Neural progenitor cell (in vitro differentiated cells): ENCODE results near the gene MEMO1. TPM values are rescaled to one million over a fixed set of nuclear protein-coding genes. Genes with fewer than 3 reads are reported as not detected.

Experiments used
- DNase-seq: peaks from one replicate; pipeline ENCODE4 v3.0.0-alpha.2; 2016; ENCODE audit warnings: low spot score
- H2AFZ ChIP-seq: fragments of 200-600 bp; sonication (generic); replicated peaks from 2 replicates; pipeline ENCODE4 v1.6.1; 2016; ENCODE audit warnings: antibody characterized with exemption
- H3F3A ChIP-seq: fragments of 200-600 bp; sonication (generic); 2 replicates; pipeline ENCODE4 v1.6.1; 2016; ENCODE audit warnings: antibody characterized with exemption, low read depth
- H3K27ac ChIP-seq: fragments of 200-600 bp; sonication (generic); 2 replicates; pipeline ENCODE4 v1.5.1; 2016; ENCODE audit warnings: mild to moderate bottlenecking
- H3K27me3 ChIP-seq: fragments of 200-600 bp; sonication (generic); 2 replicates; pipeline ENCODE4 v1.6.1; 2016; ENCODE audit warnings: mild to moderate bottlenecking, moderate library complexity
- H3K36me3 ChIP-seq: fragments of 200-600 bp; sonication (generic); 2 replicates; pipeline ENCODE4 v1.5.1; 2016
- H3K4me1 ChIP-seq: fragments of 200-600 bp; sonication (generic); 2 replicates; pipeline ENCODE4 v1.6.1; 2016; ENCODE audit warnings: mixed run types
- H3K4me2 ChIP-seq: fragments of 200-600 bp; sonication (generic); 2 replicates; pipeline ENCODE4 v1.6.1; 2016
- H3K4me3 ChIP-seq: fragments of 200-600 bp; sonication (generic); 2 replicates; pipeline ENCODE4 v1.5.1; 2016
- H3K79me2 ChIP-seq: fragments of 200-600 bp; sonication (generic); 2 replicates; pipeline ENCODE4 v1.6.1; 2016; ENCODE audit warnings: low read depth
- H3K9ac ChIP-seq: fragments of 200-600 bp; sonication (generic); 2 replicates; pipeline ENCODE4 v1.6.1; 2016
- H3K9me3 ChIP-seq: fragments of 200-600 bp; sonication (generic); 2 replicates; pipeline ENCODE4 v1.5.1; 2016; ENCODE audit warnings: low read depth
- H4K20me1 ChIP-seq: fragments of 200-600 bp; sonication (generic); 2 replicates; pipeline ENCODE4 v1.6.1; 2016; ENCODE audit warnings: low read depth
- H3K27ac Mint-ChIP-seq: 3 replicates; pipeline ENCODE4 v1.8.0; 2021; ENCODE audit warnings: mixed read lengths
- H3K27me3 Mint-ChIP-seq: 2 replicates; pipeline ENCODE4 v1.8.0; 2022; ENCODE audit warnings: low read depth, mild to moderate bottlenecking, inconsistent platforms, moderate library complexity, mixed read lengths; ENCODE audit not compliant: insufficient read depth
- H3K36me3 Mint-ChIP-seq: 3 replicates; pipeline ENCODE4 v1.8.0; 2021; ENCODE audit warnings: mixed read lengths
- H3K4me1 Mint-ChIP-seq: 3 replicates; pipeline ENCODE4 v1.8.0; 2021; ENCODE audit warnings: mixed read lengths
- H3K4me3 Mint-ChIP-seq: 3 replicates; pipeline ENCODE4 v1.8.0; 2021; ENCODE audit warnings: mild to moderate bottlenecking, moderate library complexity, mixed read lengths
- H3K9me3 Mint-ChIP-seq: 3 replicates; pipeline ENCODE4 v1.8.0; 2020; ENCODE audit warnings: mixed read lengths
- CTCF ChIP-seq: fragments of 200-600 bp; sonication (generic); IDR thresholded peaks from 2 replicates; pipeline ENCODE4 v1.5.1; 2017; ENCODE audit warnings: antibody characterized with exemption, mild to moderate bottlenecking
- EZH2 ChIP-seq: fragments of 200-600 bp; sonication (generic); IDR thresholded peaks from 2 replicates; pipeline ENCODE4 v1.6.1; 2017; ENCODE audit warnings: antibody characterized with exemption, mild to moderate bottlenecking, moderate library complexity
- EZH2phosphoT487 ChIP-seq: fragments of 200-600 bp; sonication (generic); IDR thresholded peaks from 2 replicates; pipeline ENCODE4 v1.6.1; 2017; ENCODE audit warnings: antibody characterized with exemption
- total RNA-seq: library from RNA; depleted of rRNA; stranded (reverse); fragments of >200 nt; gene quantifications from 2 replicates; pipeline ENCODE4 v1.2.3, GENCODE V29; 2015; ENCODE audit warnings: low replicate concordance

MEMO1 gene
- total RNA-seq, 1 donor from 2014 or later: 25.8 TPM

GRCh38 chr2:31965094-31965493, 45.7 kb downstream of the MEMO1 start:
- no peak overlapping the region for H3K27ac ChIP-seq
- Mint-ChIP-seq H3K4me1 (peaks cover 7% of the 10 kb centered on the region), H3K4me3 (no peak overlapping the region), H3K27ac (no peak overlapping the region), H3K36me3 (peaks cover 10% of the 10 kb centered on the region), H3K27me3 (no peaks in the 10 kb centered on the region), H3K9me3 (no peaks in the 10 kb centered on the region)
- no peak for TF ChIP-seq EZH2phosphoT487
- no peak for TF ChIP-seq EZH2
- TF ChIP-seq CTCF: no peak
- no peaks in the 10 kb centered on the region for H3K9me3 ChIP-seq
- H3K27me3 ChIP-seq: no peaks in the 10 kb centered on the region
- no peaks in the 10 kb centered on the region for H4K20me1 ChIP-seq
- no peak for DNase-seq
- H3K9ac ChIP-seq: no peak overlapping the region
- no peak overlapping the region for H2AFZ ChIP-seq
- no peaks in the 10 kb centered on the region for H3K4me1 ChIP-seq
- no peak overlapping the region for H3K4me2 ChIP-seq
- no peaks in the 10 kb centered on the region for H3K36me3 ChIP-seq
- no peak overlapping the region for H3K4me3 ChIP-seq
- peaks cover 92% of the 10 kb centered on the region for H3K79me2 ChIP-seq
- H3F3A ChIP-seq: no peaks in the 10 kb centered on the region

GRCh38 chr2:31962757-31963361, 47.9 kb downstream of the MEMO1 start:
- Histone ChIP-seq H2AFZ (no peak overlapping the region), H3K36me3 (no peaks in the 10 kb centered on the region), H4K20me1 (no peaks in the 10 kb centered on the region), H3K9me3 (no peaks in the 10 kb centered on the region), H3F3A (no peaks in the 10 kb centered on the region), H3K4me2 (no peak overlapping the region), H3K4me1 (no peaks in the 10 kb centered on the region), H3K79me2 (peaks cover 94% of the 10 kb centered on the region), H3K4me3 (no peak overlapping the region), H3K27me3 (no peaks in the 10 kb centered on the region), H3K27ac (no peak overlapping the region), H3K9ac (no peak overlapping the region)
- no peaks in the 10 kb centered on the region for H3K27me3 Mint-ChIP-seq
- no peak for DNase-seq
- H3K4me3 Mint-ChIP-seq: no peak overlapping the region
- no peaks in the 10 kb centered on the region for H3K9me3 Mint-ChIP-seq
- H3K36me3 Mint-ChIP-seq: peaks cover 10% of the 10 kb centered on the region
- no peak overlapping the region for H3K27ac Mint-ChIP-seq
- peaks cover 5% of the 10 kb centered on the region for H3K4me1 Mint-ChIP-seq
- TF ChIP-seq EZH2phosphoT487 (no peak), EZH2 (no peak), CTCF (no peak)

- H3K27ac Mint-ChIP-seq: peak overlapping the region; percentile 23
- no peak overlapping the region for H3K4me3 Mint-ChIP-seq
- no peaks in the 10 kb centered on the region for H4K20me1 ChIP-seq
- H3K4me3 ChIP-seq: no peak overlapping the region
- TF ChIP-seq EZH2phosphoT487 (no peak), CTCF (no peak), EZH2 (no peak)
- no peak overlapping the region for H3K27ac ChIP-seq
- no peaks in the 10 kb centered on the region for H3K9me3 ChIP-seq
- no peak for DNase-seq
- H3K4me1 Mint-ChIP-seq: no peaks in the 10 kb centered on the region
- H3K36me3 Mint-ChIP-seq: peaks cover 14% of the 10 kb centered on the region
- H3K36me3 ChIP-seq: no peaks in the 10 kb centered on the region
- H3K79me2 ChIP-seq: peaks cover 99% of the 10 kb centered on the region
- no peaks in the 10 kb centered on the region for H3K27me3 ChIP-seq
- H3K27me3 Mint-ChIP-seq: no peaks in the 10 kb centered on the region
- no peaks in the 10 kb centered on the region for H3K9me3 Mint-ChIP-seq
- no peak overlapping the region for H3K9ac ChIP-seq
- no peak overlapping the region for H3K4me2 ChIP-seq
- H3K4me1 ChIP-seq: no peaks in the 10 kb centered on the region
- H3F3A ChIP-seq: no peaks in the 10 kb centered on the region
- H2AFZ ChIP-seq: no peak overlapping the region
These were observed 52.6 kb downstream of the MEMO1 start for GRCh38 chr2:31958140-31958717.
